Ovary (tissue), 3 donors: ENCODE measurements around the gene EVX1.
A peak's percentile ranks its signal among the peaks of the same experiment; 100 is the strongest.

Source experiments
- POLR2A ChIP-seq: fragments of 450-650 bp; IDR thresholded peaks from one replicate; pipeline ENCODE4 v1.6.1; 2017; ENCODE audit warnings: antibody characterized with exemption, mild to moderate bottlenecking, moderate library complexity
- TF ChIP-seq, protein P1 (sequence below), 3 donors: fragments of 450-650 bp in 2 of 3; fragments of 200-600 bp in 1 of 3; IDR thresholded peaks; one replicate each; pipeline versions ENCODE4 v1.5.1 to v1.8.0; 2016 to 2022; ENCODE audit warnings: antibody characterized with exemption in 3 of 3, mild to moderate bottlenecking in 1 of 3
- donor health status: DM: no; HTN: no; CAD: no.

DNA sequence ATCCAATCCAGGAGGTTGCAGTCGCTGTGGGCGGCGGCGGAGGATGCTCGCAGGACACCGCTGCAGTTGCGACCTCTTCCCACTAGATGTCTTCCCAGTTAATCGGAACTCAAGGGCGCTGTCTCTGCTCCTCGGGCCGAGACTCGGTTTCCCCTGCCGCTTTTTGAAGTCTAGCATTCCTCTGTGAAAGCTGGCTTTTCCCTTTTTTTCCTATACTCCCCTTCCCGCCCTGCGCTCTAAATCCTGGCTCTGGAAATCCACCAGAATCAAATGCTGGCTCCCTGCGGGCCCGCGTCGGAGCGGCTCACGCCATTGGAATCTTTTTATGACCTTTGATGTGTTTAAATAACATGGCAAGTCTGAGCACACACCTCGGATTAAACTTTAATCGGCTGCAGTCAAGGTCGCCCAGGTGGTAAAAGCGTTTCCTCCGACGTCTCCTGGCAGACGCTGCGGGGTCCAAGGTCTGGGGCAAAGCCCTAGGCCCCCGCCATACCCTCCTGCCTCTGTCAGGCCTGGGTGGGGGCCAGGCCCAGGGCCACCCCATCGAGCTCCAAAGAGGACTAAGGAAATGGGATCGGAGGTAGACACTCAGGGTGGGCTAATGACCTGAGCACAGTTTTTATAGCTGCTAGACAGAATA, 32.0 kb upstream of the EVX1 start:
- TF ChIP-seq, protein P1, sequence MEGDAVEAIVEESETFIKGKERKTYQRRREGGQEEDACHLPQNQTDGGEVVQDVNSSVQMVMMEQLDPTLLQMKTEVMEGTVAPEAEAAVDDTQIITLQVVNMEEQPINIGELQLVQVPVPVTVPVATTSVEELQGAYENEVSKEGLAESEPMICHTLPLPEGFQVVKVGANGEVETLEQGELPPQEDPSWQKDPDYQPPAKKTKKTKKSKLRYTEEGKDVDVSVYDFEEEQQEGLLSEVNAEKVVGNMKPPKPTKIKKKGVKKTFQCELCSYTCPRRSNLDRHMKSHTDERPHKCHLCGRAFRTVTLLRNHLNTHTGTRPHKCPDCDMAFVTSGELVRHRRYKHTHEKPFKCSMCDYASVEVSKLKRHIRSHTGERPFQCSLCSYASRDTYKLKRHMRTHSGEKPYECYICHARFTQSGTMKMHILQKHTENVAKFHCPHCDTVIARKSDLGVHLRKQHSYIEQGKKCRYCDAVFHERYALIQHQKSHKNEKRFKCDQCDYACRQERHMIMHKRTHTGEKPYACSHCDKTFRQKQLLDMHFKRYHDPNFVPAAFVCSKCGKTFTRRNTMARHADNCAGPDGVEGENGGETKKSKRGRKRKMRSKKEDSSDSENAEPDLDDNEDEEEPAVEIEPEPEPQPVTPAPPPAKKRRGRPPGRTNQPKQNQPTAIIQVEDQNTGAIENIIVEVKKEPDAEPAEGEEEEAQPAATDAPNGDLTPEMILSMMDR (IDR thresholded peaks at IDR 0.05): peak; percentile 18 to 51 (median 20)
- TF ChIP-seq POLR2A: no peak
